K562 (cell line): ENCODE data around the gene TYROBP. TPM values are rescaled to one million over a fixed set of nuclear protein-coding genes. Genes with fewer than 3 reads are reported as not detected.

Source experiments
- E2F1 ChIP-seq: sonication (generic); formaldehyde crosslinking; IDR thresholded peaks from 2 replicates; pipeline ENCODE4 v1.8.1; 2023; ENCODE audit warnings: mild to moderate bottlenecking, missing genetic modification reagents, moderate library complexity
- EP400 ChIP-seq: fragments of 450-650 bp; IDR thresholded peaks from 2 replicates; pipeline ENCODE4 v1.6.1; 2017; ENCODE audit warnings: antibody characterized with exemption, mild to moderate bottlenecking, moderate library complexity
- ESRRA ChIP-seq: fragments of 450-650 bp; IDR thresholded peaks from 2 replicates; pipeline ENCODE4 v1.6.1; 2014; ENCODE audit warnings: low read depth, mild to moderate bottlenecking, moderate library complexity, borderline replicate concordance
- FIP1L1 ChIP-seq: fragments of 200-400 bp; formaldehyde crosslinking; IDR thresholded peaks from 2 replicates; pipeline ENCODE4 v1.6.1; 2018; ENCODE audit warnings: mild to moderate bottlenecking, low read depth, low read length; ENCODE audit not compliant: poor library complexity, severe bottlenecking
- GMEB1 ChIP-seq: fragments of 250-450 bp; sonication (Bioruptor Pico); IDR thresholded peaks from 2 replicates; pipeline ENCODE4 v1.4.0; 2020; ENCODE audit warnings: mild to moderate bottlenecking
- IRF2 ChIP-seq: sonication (generic); formaldehyde crosslinking; IDR thresholded peaks from 2 replicates; pipeline ENCODE4 v1.8.1; 2022; ENCODE audit warnings: mild to moderate bottlenecking, missing genetic modification reagents
- KDM5B ChIP-seq: fragments of 200-600 bp; sonication (generic); IDR thresholded peaks from 2 replicates; pipeline ENCODE4 v1.6.1; 2012; ENCODE audit warnings: low read depth, mild to moderate bottlenecking, moderate library complexity, low read length, control low read depth, inconsistent platforms; ENCODE audit not compliant: insufficient replicate concordance
- KLF13 ChIP-seq: fragments of 450-650 bp; IDR thresholded peaks from 2 replicates; pipeline ENCODE4 v1.6.1; 2016; ENCODE audit warnings: missing genetic modification characterization, low read depth, mild to moderate bottlenecking, missing compliant biosample characterization, moderate library complexity, borderline replicate concordance
- MAX ChIP-seq: sonication (generic); formaldehyde crosslinking; IDR thresholded peaks from 2 replicates; pipeline ENCODE4 v1.9.0; 2022; ENCODE audit warnings: mild to moderate bottlenecking, missing genetic modification reagents
- MAZ ChIP-seq, 2 experiments: fragments of 450-650 bp in 1 of 2; sonication (generic) in 1 of 2; formaldehyde crosslinking; IDR thresholded peaks in 1 of 2; conservative IDR thresholded peaks in 1 of 2; 2 replicates each; pipeline versions ENCODE4 v1.4.0 to v1.5.0; 2020; ENCODE audit warnings: mild to moderate bottlenecking in 1 of 2, missing genetic modification reagents in 1 of 2
- MBD2 ChIP-seq: sonication (generic); IDR thresholded peaks from 2 replicates; pipeline ENCODE4 v1.6.1; 2016; ENCODE audit warnings: low read depth, borderline replicate concordance
- NR2C2 ChIP-seq, 2 experiments: fragments of 200-800 bp in 1 of 2; sonication (Bioruptor generic) in 1 of 2; sonication (generic) in 1 of 2; formaldehyde crosslinking in 1 of 2; IDR thresholded peaks; 2 replicates each; pipeline versions ENCODE4 v1.6.1 to v1.8.0; 2016 to 2022; ENCODE audit warnings: mild to moderate bottlenecking in 1 of 2, missing compliant biosample characterization in 1 of 2, missing genetic modification characterization in 1 of 2, missing genetic modification reagents in 1 of 2
- POLR2G ChIP-seq: fragments of 200-400 bp; formaldehyde crosslinking; IDR thresholded peaks from 2 replicates; pipeline ENCODE4 v1.6.1; 2017; ENCODE audit warnings: low read depth, mild to moderate bottlenecking, antibody characterized with exemption, low read length, moderate library complexity
- RB1 ChIP-seq: fragments of 450-650 bp; IDR thresholded peaks from 2 replicates; pipeline ENCODE4 v1.6.1; 2017; ENCODE audit warnings: low read depth, mild to moderate bottlenecking
- RBM34 ChIP-seq: fragments of 200-400 bp; formaldehyde crosslinking; IDR thresholded peaks from 2 replicates; pipeline ENCODE4 v1.6.1; 2018; ENCODE audit warnings: low read length, borderline replicate concordance; ENCODE audit not compliant: insufficient read depth
- SPI1 ChIP-seq: IDR thresholded peaks from 2 replicates; pipeline ENCODE4 v1.6.1; 2011; ENCODE audit warnings: low read depth, low read length, control low read depth, borderline replicate concordance
- TRIM24 ChIP-seq, 2 experiments: fragments of 450-650 bp; IDR thresholded peaks; 2 replicates each; pipeline ENCODE4 v1.6.1; 2016
- VEZF1 ChIP-seq: fragments of 200-800 bp; sonication (Bioruptor generic); IDR thresholded peaks from 2 replicates; pipeline ENCODE4 v1.6.1; 2017; ENCODE audit warnings: missing genetic modification characterization, missing compliant biosample characterization
- ZBTB7A ChIP-seq: IDR thresholded peaks from 2 replicates; pipeline ENCODE4 v1.6.1; 2011; ENCODE audit warnings: low read depth, mild to moderate bottlenecking, low read length, moderate library complexity, borderline replicate concordance; ENCODE audit not compliant: control insufficient read depth
- ZC3H4 ChIP-seq: sonication (generic); formaldehyde crosslinking; IDR thresholded peaks from 2 replicates; pipeline ENCODE4 v1.9.0; 2021; ENCODE audit warnings: missing genetic modification reagents, borderline replicate concordance
- ZNF239 ChIP-seq: fragments of 250-450 bp; sonication (Bioruptor Pico); IDR thresholded peaks from 2 replicates; pipeline ENCODE4 v1.4.0; 2020; ENCODE audit warnings: mild to moderate bottlenecking
- ZSCAN29 ChIP-seq: fragments of 450-650 bp; IDR thresholded peaks from 2 replicates; pipeline ENCODE4 v1.6.1; 2017
- polyA plus RNA-seq, 8 experiments: library from polyadenylated mRNA; depleted of rRNA in 4 of 8; stranded (reverse) in 5 of 8; unstranded in 3 of 8; fragments of >200 nt; fragmentation: Nextera tagmentation in 2 of 8; fragmentation: Illumina TruSeq in 1 of 8; extraction: Ambion mirVana in 2 of 8; extraction: Trizol in 1 of 8; gene quantifications; 2 replicates each; pipeline versions ENCODE4 v1.2.1 to v1.2.3, GENCODE V29; 2011 to 2014; ENCODE audit warnings: inconsistent platforms in 1 of 8, missing spikeins in 1 of 8
- total RNA-seq, 7 experiments: library from RNA; depleted of rRNA in 6 of 7; stranded (reverse); fragments of >200 nt in 6 of 7; fragmentation: Illumina TruSeq in 2 of 7; extraction: Trizol in 2 of 7; gene quantifications; 2 replicates each; pipeline versions ENCODE4 v1.2.1 to v1.2.3, GENCODE V29; 2011 to 2021; ENCODE audit warnings: low replicate concordance in 1 of 7

Gene TYROBP
- total and polyA plus RNA-seq, 9 of the 15 experiments (the other 6 are each of a cell fraction or from before 2014, with no cell fraction given) = 0.72 to 8.2 (median 2.4) TPM

- TF ChIP-seq NR2C2 (CRISPR knock-in tag; IDR thresholded peaks at IDR 0.05) (no peak; the same call in 1 of the 2 replicates), NR2C2 (tag; IDR thresholded peaks at IDR 0.05) (peak; percentile 91), GMEB1 (CRISPR knock-in tag) (peak; percentile 70), ZC3H4 (CRISPR knock-in tag) (no peak), FIP1L1 (peak; percentile 54), IRF2 (CRISPR knock-in tag) (no peak), ZSCAN29 (no peak), E2F1 (CRISPR knock-in tag) (peak; percentile 62; the same call in 1 of the 2 replicates), SPI1 (no peak), VEZF1 (CRISPR knock-in tag) (peak; percentile 61; the same call in 1 of the 2 replicates), RB1 (peak; percentile 82), TRIM24 (IDR thresholded peaks at IDR 0.05) (no peak), MAX (CRISPR knock-in tag) (peak; percentile 93), EP400 (peak; percentile 31; the same call in 1 of the 2 replicates), MBD2 (peak; percentile 67; the same call in 1 of the 2 replicates), ZBTB7A (peak; percentile 35; the same call in 1 of the 2 replicates), MAZ (CRISPR knock-in tag; conservative IDR thresholded peaks at IDR 0.05 in 1 of 2, IDR thresholded peaks at IDR 0.05 in 1 of 2) (peak; percentile 85 to 89), KLF13 (tag) (peak; percentile 92; the same call in 1 of the 2 replicates), ESRRA (peak; percentile 93), KDM5B (peak; percentile 91), ZNF239 (CRISPR knock-in tag) (no peak), RBM34 (no peak), POLR2G (peak; percentile 82)
These were observed 23.2 kb upstream of the TYROBP start (continued) for GRCh38 chr19:35931161-35931873.
